GM21723 (cell line): Measurements from ENCODE around the gene ZFHX3.

ENCODE experiments used
- ATAC-seq: cut with Tn5 transposase; IDR thresholded peaks from one replicate; pipeline ENCODE4 v1.9.1; 2021; ENCODE audit warnings: mild to moderate bottlenecking, moderate library complexity; ENCODE audit not compliant: unreplicated experiment

The ZFHX3 gene

DNA sequence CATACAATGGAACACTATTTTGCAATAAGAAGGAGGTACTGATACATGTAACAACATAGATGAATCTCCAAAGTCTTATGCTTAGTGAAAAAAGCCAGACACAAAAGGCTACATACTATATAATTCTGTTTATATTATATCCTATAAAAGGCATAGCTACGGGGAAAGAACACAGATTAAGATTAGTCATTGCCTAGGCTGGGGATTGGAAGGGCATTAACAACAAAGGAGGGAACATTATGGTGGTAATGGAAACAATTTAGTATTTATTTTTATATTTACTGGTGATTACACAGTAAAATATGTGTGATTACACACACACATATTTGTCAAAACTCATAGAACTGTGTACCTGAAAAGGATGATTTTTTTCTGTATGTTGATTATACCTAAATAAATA lies 278.1 kb downstream of the ZFHX3 start:
- no peak for ATAC-seq

DNA sequence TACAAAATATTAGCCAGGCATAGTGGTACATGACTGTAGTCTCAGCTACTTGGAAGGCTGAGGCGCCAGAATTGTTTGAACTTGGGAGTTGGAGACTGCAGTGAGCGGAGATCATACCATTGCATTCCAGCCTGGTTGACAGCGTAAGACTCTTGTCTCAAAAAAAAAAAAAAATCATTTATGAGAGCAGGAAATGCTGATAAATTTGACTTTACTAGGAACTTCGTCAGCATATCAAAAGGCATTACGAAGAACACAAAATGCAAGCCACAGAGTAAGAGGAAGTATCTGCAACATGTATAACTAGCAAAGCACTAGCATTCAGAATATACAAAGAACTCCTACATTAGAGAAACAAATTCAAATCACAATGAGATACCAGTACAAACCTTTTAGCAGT lies 279.3 kb downstream of the ZFHX3 start:
- ATAC-seq = no peak

DNA sequence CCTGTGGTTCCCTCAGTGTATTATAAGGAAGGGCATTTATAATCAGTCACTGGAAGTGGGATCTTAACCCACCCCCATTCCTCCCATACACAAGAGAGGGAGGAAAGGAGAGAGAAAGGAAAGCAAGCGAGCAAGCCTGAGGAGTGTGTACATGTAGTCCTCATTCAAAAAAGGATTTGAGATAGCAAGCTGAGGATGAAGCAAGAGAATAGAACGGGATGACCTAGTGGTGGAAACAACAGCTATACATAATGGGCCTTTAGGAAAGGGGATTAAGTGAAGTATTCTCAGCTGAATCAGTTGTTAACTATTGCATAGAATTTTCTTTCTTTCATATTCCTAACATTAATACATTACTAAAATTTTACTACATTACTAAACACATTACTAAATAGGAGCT lies 281.4 kb downstream of the ZFHX3 start:
- no peak for ATAC-seq

DNA sequence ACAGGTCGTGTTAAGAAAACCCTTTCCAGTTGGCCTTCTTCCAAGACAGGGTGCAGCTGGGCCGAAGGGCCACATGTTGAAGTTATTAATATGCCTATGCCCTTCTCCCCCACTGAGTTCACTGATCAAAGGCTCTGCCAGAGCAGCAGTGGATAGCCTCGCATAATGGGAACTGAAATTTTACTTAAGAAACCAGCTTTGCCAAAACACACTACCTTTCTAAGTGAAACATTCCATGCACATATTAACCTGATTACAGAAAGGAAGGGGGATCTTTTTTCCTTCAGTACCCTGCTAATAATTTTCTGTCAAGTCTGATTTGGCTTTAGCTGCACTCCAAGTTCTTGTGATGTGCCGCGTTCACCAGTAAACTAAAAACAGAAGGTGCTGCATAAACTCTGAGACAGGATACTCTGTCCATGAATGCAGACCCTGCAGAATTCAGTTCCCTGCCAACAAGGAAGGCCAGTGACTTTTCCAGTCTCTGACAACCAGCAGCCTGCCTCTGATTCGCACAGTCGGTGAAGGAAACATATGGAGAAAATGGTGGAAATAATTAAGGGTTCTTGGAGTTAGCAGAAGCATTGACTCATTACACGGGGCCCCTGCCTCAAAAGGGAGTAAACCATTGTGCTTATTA lies 283.8 kb downstream of the ZFHX3 start:
- ATAC-seq = no peak

DNA sequence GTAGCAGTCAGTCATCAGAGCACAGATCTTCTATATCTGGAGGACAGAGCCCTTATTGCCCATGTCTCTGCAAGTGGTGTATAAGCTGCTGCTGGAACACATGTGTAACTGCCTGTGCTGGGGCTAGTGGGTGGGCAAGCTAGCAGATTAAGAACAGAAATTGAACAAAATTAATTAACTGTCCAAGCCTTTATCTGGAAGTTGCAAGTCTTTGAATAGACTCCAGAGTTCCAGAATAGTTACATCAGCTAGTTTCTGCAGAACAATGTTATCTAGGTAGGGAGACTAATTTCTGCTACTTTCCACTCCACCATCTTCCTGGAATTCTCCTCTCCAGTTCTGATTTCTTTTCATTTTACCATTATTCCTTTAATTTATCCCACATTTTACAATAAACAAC lies 287.3 kb downstream of the ZFHX3 start:
- no peak for ATAC-seq

DNA sequence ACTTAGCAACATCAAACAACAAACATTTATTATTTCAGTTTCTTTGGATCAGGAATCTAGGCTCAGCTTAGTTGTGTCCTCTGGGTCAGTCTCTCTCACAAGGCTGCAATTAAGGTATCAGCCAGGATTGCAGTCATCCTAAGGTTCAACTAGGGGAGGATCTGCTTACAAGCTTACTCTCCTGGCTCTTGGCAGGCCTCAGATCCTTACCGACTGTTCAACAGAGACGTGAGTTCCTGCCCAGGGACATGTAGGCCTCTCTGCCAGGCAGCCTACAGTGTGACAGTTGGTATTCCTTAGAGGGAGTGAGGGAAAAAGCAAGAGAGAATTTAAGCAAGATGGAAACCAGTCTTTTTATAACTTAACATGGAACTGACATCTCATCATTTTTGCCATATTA lies 294.0 kb downstream of the ZFHX3 start:
- ATAC-seq = no peak

DNA sequence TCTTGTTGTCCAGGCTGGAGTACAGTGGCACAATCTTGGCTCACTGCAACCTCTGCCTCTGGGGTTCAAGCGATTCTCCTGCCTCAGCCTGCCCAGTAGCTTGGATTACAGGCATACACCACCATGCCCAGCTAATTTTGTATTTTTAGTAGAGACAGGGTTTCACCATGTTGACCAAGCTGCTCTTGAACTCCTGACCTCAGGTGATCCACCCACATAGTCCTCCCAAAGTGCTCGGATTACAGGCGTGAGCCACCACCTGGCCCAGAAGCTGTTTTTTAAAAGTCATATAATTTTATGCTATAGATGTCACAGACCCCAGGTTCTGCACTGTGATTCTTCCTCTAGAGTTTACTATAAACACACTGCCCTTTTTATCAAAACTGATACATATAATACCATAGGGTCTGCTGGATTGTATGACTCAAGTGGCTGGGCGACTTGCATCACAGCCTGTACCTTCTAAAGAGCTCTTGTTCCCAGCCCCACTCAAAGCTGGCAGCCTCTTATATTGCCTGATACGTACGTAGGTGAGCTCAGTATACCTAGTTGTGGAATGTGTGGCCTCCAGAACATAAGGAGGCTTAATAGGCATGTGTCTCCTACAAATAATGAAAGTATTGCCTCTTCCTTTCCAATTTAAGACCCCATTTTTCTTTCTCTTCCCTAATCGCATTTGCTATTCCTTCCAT lies 295.8 kb downstream of the ZFHX3 start:
- no peak for ATAC-seq

DNA sequence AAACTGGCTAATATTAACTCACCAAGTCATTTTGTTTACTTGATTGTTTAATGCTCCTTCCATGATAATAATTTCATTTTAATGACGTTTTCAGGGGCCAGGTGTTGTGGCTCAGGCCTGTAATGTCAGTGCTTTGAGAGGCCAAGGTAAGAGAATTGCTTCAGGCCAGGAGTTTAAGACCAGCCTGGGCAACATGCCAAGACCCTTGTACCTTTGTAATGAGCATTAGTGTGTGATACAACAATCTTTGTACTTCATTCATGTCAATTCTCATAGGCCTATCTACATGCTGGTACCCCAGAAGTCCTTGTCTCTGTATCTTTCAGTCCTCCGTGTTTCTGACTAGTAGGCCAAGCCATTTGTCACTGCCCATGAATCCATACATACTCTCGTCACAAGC lies 296.9 kb downstream of the ZFHX3 start:
- no peak for ATAC-seq

DNA sequence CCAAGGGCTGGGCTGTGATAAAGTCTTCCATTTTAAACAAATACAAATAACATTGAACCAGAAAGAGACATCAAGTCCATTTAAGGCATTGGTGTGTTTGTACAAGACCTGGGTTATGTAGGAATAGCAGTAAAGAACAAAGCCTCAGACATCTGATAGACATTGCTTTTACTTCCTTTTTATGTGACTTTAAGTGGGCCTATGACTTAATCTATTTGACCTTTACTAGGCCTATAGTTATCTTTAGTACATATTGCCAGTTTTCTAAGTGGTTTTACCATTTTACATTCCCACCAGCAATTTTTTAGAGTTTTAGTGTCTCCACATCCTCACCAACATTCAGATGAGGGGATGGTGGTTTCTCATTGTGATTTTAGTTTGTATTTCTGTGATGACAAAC lies 298.8 kb downstream of the ZFHX3 start:
- no peak for ATAC-seq

DNA sequence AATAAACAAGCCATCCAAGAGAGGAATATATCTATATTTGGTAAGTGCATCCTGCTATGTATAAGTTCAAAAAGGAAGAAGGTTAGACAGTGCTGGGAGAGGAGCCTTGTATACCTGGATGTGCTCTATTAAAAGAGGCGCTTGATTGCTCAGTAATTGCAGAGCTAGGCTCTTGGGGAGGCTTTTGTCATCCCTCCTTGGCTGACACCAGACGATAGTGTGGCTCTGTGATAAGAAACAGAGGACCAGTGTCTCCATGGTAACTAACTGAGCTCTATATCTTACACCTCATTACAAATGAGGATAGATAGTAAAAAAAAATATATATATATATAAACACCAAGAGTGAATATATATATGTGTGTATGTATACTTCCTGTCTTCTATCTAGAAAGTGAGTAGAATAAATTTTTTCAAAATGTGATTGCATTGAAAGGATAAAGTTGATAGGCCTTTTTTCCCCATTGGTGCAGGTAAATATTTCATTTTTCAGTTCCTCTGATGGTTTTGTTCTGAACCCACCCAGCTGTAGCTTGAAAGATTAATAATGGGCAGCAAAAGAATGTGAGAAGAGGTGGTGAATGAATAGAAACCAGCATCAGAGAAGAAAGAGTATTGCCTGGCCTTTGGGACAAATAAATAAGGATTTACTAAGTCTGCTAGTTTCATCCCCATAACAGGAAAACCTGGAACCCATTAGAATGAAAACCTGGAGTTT lies 303.7 kb downstream of the ZFHX3 start:
- ATAC-seq = no peak

DNA sequence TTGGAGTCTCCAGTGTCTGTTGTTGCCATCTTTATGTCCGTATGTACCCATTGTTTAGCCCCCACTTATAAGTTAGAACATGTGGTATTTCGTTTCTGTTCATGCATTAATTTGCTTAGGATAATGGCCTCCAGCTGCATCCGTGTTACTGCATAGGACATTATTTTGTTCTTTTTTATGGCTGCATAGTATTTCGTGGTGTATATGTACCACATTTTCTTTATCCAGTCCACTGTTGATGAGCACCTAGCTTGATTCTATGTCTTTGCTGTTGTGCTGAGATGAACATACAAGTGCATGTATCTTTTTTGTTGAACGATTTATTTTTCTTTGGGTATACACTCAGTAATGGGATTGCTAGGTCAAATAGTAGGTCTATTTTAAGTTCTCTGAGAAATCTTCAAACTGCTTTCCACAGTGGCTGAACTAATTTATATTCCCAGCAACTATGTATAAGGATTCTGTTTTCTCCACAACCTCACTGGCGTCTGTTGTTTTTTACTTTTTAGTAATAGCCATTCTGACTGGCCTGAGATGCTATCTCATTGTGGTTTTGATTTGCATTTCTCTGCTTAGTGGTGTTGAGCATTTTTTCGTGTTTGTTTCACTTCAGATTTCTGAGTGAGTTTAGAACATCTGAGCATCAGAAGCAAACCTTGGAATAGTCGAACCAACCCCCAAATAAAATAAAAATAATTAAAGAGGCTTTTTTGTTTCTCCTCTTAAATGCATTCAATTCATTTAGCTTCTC lies 304.7 kb downstream of the ZFHX3 start:
- peak; percentile 62 for ATAC-seq

DNA sequence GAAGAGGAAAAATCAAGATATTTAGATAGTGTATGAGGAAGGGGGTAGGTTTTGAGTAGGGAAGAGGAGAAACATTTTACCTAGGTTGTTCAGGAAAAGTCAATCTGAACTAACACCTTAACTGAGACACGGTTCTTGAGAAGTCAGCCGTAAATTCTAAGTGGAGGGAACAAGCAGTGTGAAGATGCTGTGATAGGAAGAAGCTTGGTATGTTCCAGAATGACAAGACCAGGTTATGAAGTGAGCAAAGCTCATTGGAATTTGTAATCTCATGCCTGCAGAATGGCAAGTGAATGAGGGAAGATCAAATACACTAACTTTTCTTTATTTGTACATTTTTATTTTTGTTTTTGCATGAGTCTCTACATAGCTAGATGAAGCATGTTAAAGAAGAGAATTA lies 307.6 kb downstream of the ZFHX3 start:
- no peak for ATAC-seq

DNA sequence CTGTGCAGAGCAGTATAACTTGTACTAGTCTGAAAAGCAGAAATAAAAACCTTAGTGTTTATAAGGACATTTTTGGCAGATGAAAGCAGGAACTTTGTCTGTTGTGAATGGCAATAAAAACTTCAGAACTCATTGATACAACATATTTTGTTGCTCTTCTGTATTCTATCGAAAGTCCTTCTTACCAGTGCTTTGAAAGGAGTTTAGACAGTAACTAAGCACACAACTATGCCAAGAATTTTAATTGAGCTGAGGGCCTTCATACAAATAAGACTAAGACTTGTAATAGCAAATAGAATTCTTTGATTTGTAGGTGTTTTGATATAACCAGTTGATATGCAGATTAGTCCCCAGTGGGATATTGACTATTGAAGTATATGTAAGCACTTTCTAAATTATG lies 308.4 kb downstream of the ZFHX3 start:
- ATAC-seq = no peak

DNA sequence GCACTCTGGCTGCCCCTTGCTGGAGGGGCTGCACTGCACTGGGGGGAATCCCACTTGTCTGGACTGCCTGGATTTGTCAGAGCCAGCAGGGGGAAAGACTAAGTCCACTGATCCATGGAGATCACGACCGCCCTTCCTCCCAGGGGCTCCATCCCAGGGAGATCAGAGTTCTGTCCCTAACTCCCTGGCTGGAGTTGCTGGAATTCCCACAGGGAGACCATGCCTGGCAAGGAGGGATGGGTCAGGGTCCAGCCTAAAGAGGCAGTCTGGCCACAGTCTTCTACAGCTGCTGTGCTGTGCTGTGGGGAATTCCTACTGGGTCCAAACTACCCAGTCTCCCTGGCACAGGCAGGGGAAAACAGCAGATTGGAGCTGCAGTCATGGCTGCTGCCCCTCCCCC lies 311.9 kb downstream of the ZFHX3 start:
- no peak for ATAC-seq
